Measurements from ENCODE around the gene LILRB3. TPM values are rescaled to one million over a fixed set of nuclear protein-coding genes. Genes with fewer than 3 reads are reported as not detected.

Gene LILRB3
- total RNA-seq, 5 donors from 2014 or later (not counting 1 experiment from before 2014, with no cell fraction given), result 0.72 to 2.8 (median 1.1) TPM

DNA sequence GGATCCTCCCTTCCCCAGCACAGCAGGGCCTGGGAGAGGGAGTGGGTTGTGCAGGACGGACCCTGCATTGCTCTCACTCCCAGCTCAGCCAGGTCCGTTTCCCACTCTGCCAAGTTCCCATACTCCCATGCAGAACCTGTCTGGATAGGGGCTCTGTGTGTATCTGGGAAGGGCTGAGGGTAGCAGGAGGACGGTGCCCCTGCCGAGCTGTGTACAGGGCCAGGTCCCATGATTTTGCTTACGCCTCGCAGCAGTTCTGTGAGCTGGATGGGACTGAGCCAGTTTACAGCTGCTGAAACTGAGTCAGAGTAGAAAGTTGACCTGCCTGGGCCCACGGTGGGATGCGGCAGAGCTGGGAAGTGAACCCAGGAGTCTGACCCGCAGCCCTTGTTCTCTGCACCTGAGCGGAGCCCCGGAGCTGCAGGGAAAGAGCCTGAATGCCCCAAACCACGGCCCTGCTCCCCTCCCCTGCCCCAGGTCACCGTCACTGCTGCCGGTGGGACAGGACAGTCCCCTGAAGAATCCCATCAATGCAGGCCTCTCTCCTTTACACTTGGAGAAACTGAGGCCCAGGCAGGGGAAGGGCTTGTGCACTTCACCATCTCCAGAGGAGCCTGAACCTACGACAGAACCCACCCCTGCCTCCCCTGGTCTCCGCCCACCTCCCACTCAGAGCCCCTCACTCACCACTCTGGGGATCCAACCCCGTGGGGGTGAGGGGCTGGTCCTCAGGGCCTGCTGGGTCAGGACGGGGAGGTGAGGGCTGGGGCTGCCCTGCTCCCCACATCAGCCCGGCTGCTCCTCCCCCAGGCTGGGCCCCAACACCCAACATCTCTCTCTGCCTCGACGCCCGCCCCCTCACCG, 30.8 kb upstream of the LILRB3 start:
- Histone ChIP-seq H3K27ac (ENCODE audit: low read length) (no peak overlapping the region), H3K36me3 (ENCODE audit: control insufficient read depth in 2 of 2, extremely low read depth in 1 of 2, insufficient read depth in 1 of 2, low read length in 1 of 2) (no peaks in the 10 kb centered on the region), H3K4me3 (ENCODE audit: control insufficient read depth in 1 of 2, extremely low read depth in 1 of 2, low read length in 1 of 2) (no peak overlapping the region), H3K4me1 (ENCODE audit: control insufficient read depth in 1 of 2, extremely low read depth in 1 of 2, insufficient read depth in 2 of 2, low read length in 2 of 2) (no peaks in the 10 kb centered on the region), H3K27me3 (replicated peaks in 1 of 2; ENCODE audit: control insufficient read depth in 2 of 2, extremely low read depth in 1 of 2, insufficient read depth in 2 of 2, low read length in 1 of 2) (peaks cover 0 to 46% of the 10 kb centered on the region in 2 experiments), H3K9me3 (no peaks in the 10 kb centered on the region)
- Mint-ChIP-seq H3K27me3 (peaks cover 3 to 24% of the 10 kb centered on the region in 2 donors), H3K27ac (no peak overlapping the region), H3K4me1 (peaks cover 0 to under 1% (median 0%) of the 10 kb centered on the region in 3 donors), H3K4me3 (no peak overlapping the region), H3K9me3 (no peaks in the 10 kb centered on the region), H3K36me3 (no peaks in the 10 kb centered on the region)
- ChIA-PET POLR2A (no interaction called here), CTCF (no interaction called here)
- no peak for ATAC-seq (replicated peaks in 1 of 4)
- WGBS (ENCODE audit: insufficient coverage), result 86% methylated on average over 9 of the region's 23 CpGs
- DNase-seq, result no peak

DNA sequence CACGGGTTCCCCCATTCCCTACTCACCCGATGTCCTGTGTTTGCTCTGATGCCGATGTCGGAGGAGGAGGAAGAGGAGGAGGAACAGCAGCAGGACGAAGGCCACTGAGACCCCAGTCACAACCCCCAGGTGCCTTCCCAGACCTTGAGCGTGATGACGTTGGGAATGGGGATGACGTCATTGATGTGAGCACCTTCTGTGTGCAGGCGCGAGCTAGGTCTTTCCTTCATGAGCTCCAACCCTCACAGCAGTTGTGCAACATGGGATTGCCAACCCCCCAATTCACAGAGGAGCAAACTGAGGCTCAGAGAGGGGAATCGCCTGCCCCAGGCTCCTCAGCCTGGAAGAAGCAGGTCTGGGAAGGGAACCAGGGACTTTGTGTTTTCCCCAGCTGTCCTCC, 30.0 kb upstream of the LILRB3 start:
- H3K4me1 Mint-ChIP-seq, result peaks cover 7% of the 10 kb centered on the region in 3 donors
- no peaks in the 10 kb centered on the region for H3K9me3 ChIP-seq
- H3K27me3 Mint-ChIP-seq, result peaks cover 3 to 23% of the 10 kb centered on the region in 2 donors
- H3K4me3 Mint-ChIP-seq, result no peak overlapping the region
- H3K36me3 Mint-ChIP-seq, result no peaks in the 10 kb centered on the region
- H3K4me3 ChIP-seq (ENCODE audit: control insufficient read depth in 1 of 2, extremely low read depth in 1 of 2, low read length in 1 of 2), result no peak overlapping the region
- H3K27me3 ChIP-seq (replicated peaks in 1 of 2; ENCODE audit: control insufficient read depth in 2 of 2, extremely low read depth in 1 of 2, insufficient read depth in 2 of 2, low read length in 1 of 2), result peaks cover 0 to 49% of the 10 kb centered on the region in 2 experiments
- no peak for ATAC-seq (replicated peaks in 1 of 4)
- no peak for DNase-seq
- peaks cover 0 to 6% of the 10 kb centered on the region in 2 experiments for H3K4me1 ChIP-seq (ENCODE audit: control insufficient read depth in 1 of 2, extremely low read depth in 1 of 2, insufficient read depth in 2 of 2, low read length in 2 of 2)
- H3K27ac ChIP-seq (ENCODE audit: low read length), result no peak overlapping the region
- CTCF ChIA-PET, result no interaction called here
- H3K27ac Mint-ChIP-seq, result no peak overlapping the region
- H3K9me3 Mint-ChIP-seq, result no peaks in the 10 kb centered on the region
- POLR2A ChIA-PET, result interaction anchor here in 1 of 2 donors (0.6 kb wide), 1 partner anchor 89 kb away, joined by 3 read pairs; no protein-coding TSS in a partner anchor
- WGBS (ENCODE audit: insufficient coverage), result 84% methylated on average over 4 of the region's 11 CpGs
- H3K36me3 ChIP-seq (ENCODE audit: control insufficient read depth in 2 of 2, extremely low read depth in 1 of 2, insufficient read depth in 1 of 2, low read length in 1 of 2), result no peaks in the 10 kb centered on the region

DNA sequence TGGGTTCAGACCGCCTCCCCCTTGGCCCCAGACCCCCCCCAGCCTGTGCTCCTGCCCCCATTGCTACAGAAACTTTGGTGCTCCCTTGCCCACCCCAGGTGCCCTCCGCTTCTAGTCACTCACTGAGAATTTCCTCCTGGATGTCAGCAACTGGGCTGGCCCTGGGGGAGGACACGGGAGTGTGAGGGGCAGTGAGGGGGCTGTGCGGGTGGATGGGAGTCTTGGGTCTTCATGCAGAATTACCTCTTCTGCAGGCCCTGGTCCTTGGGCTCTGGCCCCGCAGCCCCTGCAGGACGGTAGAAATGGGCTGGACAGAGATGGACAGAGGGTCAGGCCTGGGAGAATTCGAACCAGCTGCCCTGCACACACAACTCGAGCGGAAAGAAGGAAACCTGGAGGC, 29.4 kb upstream of the LILRB3 start:
- no peak for ATAC-seq (replicated peaks in 1 of 4)
- WGBS (ENCODE audit: insufficient coverage), result 84% methylated on average over 6 of the region's 9 CpGs
- Mint-ChIP-seq H3K9me3 (no peaks in the 10 kb centered on the region), H3K4me1 (peaks cover 11 to 12% (median 11%) of the 10 kb centered on the region in 3 donors), H3K27me3 (peaks cover 3 to 19% of the 10 kb centered on the region in 2 donors), H3K36me3 (no peaks in the 10 kb centered on the region), H3K27ac (no peak overlapping the region), H3K4me3 (no peak overlapping the region)
- ChIA-PET CTCF (no interaction called here), POLR2A (no interaction called here)
- peaks cover 0 to 46% of the 10 kb centered on the region in 2 experiments for H3K27me3 ChIP-seq (replicated peaks in 1 of 2; ENCODE audit: control insufficient read depth in 2 of 2, extremely low read depth in 1 of 2, insufficient read depth in 2 of 2, low read length in 1 of 2)
- peaks cover 0 to 12% of the 10 kb centered on the region in 2 experiments for H3K4me1 ChIP-seq (ENCODE audit: control insufficient read depth in 1 of 2, extremely low read depth in 1 of 2, insufficient read depth in 2 of 2, low read length in 2 of 2)
- H3K4me3 ChIP-seq (ENCODE audit: control insufficient read depth in 1 of 2, extremely low read depth in 1 of 2, low read length in 1 of 2), result no peak overlapping the region
- no peaks in the 10 kb centered on the region for H3K9me3 ChIP-seq
- H3K27ac ChIP-seq (ENCODE audit: low read length), result no peak overlapping the region
- H3K36me3 ChIP-seq (ENCODE audit: control insufficient read depth in 2 of 2, extremely low read depth in 1 of 2, insufficient read depth in 1 of 2, low read length in 1 of 2), result no peaks in the 10 kb centered on the region
- DNase-seq, result no peak

DNA sequence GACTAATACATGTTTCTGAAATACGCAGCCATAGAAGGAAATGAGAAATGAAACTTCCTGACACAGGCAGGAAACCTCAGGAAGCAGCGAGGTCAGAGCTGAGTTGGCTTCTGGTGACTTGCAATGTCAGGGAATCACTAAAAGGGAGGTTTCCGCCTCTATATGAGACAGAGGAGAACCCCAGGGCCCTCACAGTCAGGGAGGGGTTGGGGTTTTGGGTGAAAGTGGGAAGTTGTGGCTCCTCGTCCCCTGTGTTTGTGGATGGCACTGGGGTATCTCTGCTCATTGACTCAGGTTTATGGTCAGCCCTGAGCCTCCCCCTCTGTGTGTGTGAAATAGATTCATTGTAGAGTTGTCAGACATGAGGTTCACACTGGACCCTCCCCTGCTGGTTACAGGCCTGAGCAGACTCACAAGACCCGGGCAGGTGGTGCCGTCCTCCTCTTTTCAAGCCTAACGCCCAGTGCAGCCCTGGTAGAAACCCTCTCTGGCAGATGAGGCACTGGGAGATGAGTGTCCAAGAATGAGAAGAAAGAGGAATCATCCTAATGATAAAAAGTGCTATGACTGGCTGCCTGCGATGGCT, 25.3 kb upstream of the LILRB3 start:
- Mint-ChIP-seq H3K4me1 (peaks cover 11 to 14% (median 12%) of the 10 kb centered on the region in 3 donors), H3K9me3 (no peaks in the 10 kb centered on the region), H3K27ac (peak overlapping the region; percentile 70 to 81), H3K4me3 (peak overlapping the region in 2 of 3 donors; percentile 4 to 52), H3K27me3 (peaks cover 3 to 24% of the 10 kb centered on the region in 2 donors), H3K36me3 (no peaks in the 10 kb centered on the region)
- Histone ChIP-seq H3K4me1 (ENCODE audit: control insufficient read depth in 1 of 2, extremely low read depth in 1 of 2, insufficient read depth in 2 of 2, low read length in 2 of 2) (peaks cover 0 to 14% of the 10 kb centered on the region in 2 experiments), H3K36me3 (ENCODE audit: control insufficient read depth in 2 of 2, extremely low read depth in 1 of 2, insufficient read depth in 1 of 2, low read length in 1 of 2) (no peaks in the 10 kb centered on the region), H3K4me3 (ENCODE audit: control insufficient read depth in 1 of 2, extremely low read depth in 1 of 2, low read length in 1 of 2) (no peak overlapping the region), H3K9me3 (no peaks in the 10 kb centered on the region), H3K27me3 (replicated peaks in 1 of 2; ENCODE audit: control insufficient read depth in 2 of 2, extremely low read depth in 1 of 2, insufficient read depth in 2 of 2, low read length in 1 of 2) (peaks cover 0 to 18% of the 10 kb centered on the region in 2 experiments), H3K27ac (ENCODE audit: low read length) (peak overlapping the region; percentile 41)
- ChIA-PET CTCF (no interaction called here), POLR2A (no interaction called here)
- ATAC-seq (replicated peaks in 1 of 4), result peak; percentile 37 to 61 (median 54)
- WGBS (ENCODE audit: insufficient coverage), result 47% methylated on average over 6 of the region's 8 CpGs
- peak in 3 of 35 experiments; percentile 10 to 48 (median 12) for DNase-seq

DNA sequence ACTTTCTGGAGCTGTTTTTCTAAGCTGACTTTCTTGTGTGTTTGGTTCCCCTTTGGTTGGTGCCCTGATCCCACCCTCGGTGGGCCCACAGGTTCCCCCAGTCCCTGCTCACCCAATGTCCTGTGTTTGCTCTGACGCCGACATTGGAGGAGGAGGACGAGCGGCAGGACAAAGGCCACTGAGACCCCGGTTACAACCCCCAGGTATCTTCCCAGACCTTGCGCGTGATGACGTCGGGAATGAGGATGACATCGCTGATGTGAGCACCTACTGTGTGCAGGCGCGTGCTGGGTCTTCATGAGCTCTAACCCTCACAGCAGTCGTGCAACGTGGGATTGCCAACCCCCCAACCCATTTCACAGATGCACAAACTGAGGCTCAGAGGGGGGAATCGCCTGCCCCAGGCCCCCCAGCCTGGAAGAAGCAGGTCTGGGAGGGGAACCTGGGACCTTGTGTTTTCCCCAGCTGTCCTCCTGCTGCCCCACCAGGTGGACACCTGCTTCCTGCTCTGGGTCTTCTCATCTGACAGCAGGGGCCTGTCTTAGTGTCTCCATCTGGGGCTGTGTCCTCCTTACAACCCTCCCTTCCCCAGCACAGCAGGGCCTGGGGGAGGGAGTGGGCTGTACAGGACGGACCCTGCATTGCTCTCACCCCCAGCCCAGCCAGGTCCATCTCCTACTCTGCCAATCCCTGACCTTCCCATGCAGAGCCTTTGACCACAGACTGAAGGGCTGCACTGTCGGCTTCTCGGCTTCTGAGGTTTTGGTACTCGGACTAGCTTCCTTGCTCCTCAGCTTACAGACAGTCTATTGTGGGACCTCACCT, 24.5 kb upstream of the LILRB3 start:
- peaks cover 0 to 14% of the 10 kb centered on the region in 2 experiments for H3K4me1 ChIP-seq (ENCODE audit: control insufficient read depth in 1 of 2, extremely low read depth in 1 of 2, insufficient read depth in 2 of 2, low read length in 2 of 2)
- H3K36me3 Mint-ChIP-seq, result no peaks in the 10 kb centered on the region
- no peaks in the 10 kb centered on the region for H3K36me3 ChIP-seq (ENCODE audit: control insufficient read depth in 2 of 2, extremely low read depth in 1 of 2, insufficient read depth in 1 of 2, low read length in 1 of 2)
- H3K9me3 ChIP-seq, result no peaks in the 10 kb centered on the region
- DNase-seq (no peak), ATAC-seq (replicated peaks in 1 of 4) (peak in 2 of 4 experiments; percentile 10 to 30)
- peak overlapping the region in 2 of 3 donors; percentile 4 to 52 for H3K4me3 Mint-ChIP-seq
- H3K27ac Mint-ChIP-seq, result peak overlapping the region; percentile 70 to 81
- peaks cover 0 to 21% of the 10 kb centered on the region in 2 experiments for H3K27me3 ChIP-seq (replicated peaks in 1 of 2; ENCODE audit: control insufficient read depth in 2 of 2, extremely low read depth in 1 of 2, insufficient read depth in 2 of 2, low read length in 1 of 2)
- peak overlapping the region; percentile 41 for H3K27ac ChIP-seq (ENCODE audit: low read length)
- peaks cover 0 to 23% of the 10 kb centered on the region in 2 donors for H3K27me3 Mint-ChIP-seq
- ChIA-PET POLR2A (no interaction called here), CTCF (no interaction called here)
- no peaks in the 10 kb centered on the region for H3K9me3 Mint-ChIP-seq
- 80% methylated on average over 16 of the region's 20 CpGs for WGBS (ENCODE audit: insufficient coverage)
- peaks cover 11 to 16% (median 12%) of the 10 kb centered on the region in 3 donors for H3K4me1 Mint-ChIP-seq
- H3K4me3 ChIP-seq (ENCODE audit: control insufficient read depth in 1 of 2, extremely low read depth in 1 of 2, low read length in 1 of 2), result no peak overlapping the region

DNA sequence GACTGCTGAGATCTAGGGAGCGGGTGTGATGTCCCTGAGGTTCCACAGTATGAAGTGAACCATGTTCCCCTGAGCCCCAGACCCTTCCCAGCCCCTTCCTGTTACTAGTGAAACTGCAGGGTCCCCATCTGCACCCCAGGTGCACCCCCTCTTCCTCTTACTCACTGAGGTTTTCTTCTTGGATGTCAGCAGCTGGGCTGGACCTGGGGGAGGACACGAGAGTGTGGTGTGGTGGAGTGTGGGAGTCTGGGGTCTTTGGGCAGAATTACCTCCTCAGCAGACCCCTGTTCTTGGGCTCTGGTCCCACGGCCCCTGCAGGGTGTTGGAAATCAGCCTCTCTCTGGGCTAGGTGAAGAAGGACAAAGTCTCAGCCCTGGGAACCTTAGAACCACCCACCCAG, 23.1 kb upstream of the LILRB3 start:
- Histone ChIP-seq H3K27me3 (replicated peaks in 1 of 2; ENCODE audit: control insufficient read depth in 2 of 2, extremely low read depth in 1 of 2, insufficient read depth in 2 of 2, low read length in 1 of 2) (peaks cover 0 to 23% of the 10 kb centered on the region in 2 experiments), H3K27ac (ENCODE audit: low read length) (no peak overlapping the region), H3K36me3 (ENCODE audit: control insufficient read depth in 2 of 2, extremely low read depth in 1 of 2, insufficient read depth in 1 of 2, low read length in 1 of 2) (no peaks in the 10 kb centered on the region), H3K4me3 (ENCODE audit: control insufficient read depth in 1 of 2, extremely low read depth in 1 of 2, low read length in 1 of 2) (no peak overlapping the region), H3K9me3 (no peaks in the 10 kb centered on the region), H3K4me1 (ENCODE audit: control insufficient read depth in 1 of 2, extremely low read depth in 1 of 2, insufficient read depth in 2 of 2, low read length in 2 of 2) (peaks cover 0 to 14% of the 10 kb centered on the region in 2 experiments)
- no CpG with 5 or more reads among the region's 3 CpGs for WGBS (ENCODE audit: insufficient coverage)
- ATAC-seq (replicated peaks in 1 of 4) (no peak), DNase-seq (no peak)
- Mint-ChIP-seq H3K4me1 (peaks cover 11 to 16% (median 12%) of the 10 kb centered on the region in 3 donors), H3K27ac (no peak overlapping the region), H3K36me3 (no peaks in the 10 kb centered on the region), H3K4me3 (no peak overlapping the region), H3K27me3 (peaks cover 0 to 23% of the 10 kb centered on the region in 2 donors), H3K9me3 (no peaks in the 10 kb centered on the region)
- CTCF ChIA-PET, result no interaction called here
- POLR2A ChIA-PET, result no interaction called here

Data from T-cell (primary cell).